ENCODE measurements around the gene PTPRM. TPM values are rescaled to one million over a fixed set of nuclear protein-coding genes. Genes with fewer than 3 reads are reported as not detected.
"Not testable (repeated sequence)": the region's sequence is repeated elsewhere in the genome, so short reads cannot be mapped to it uniquely, and the experiment has no call there.

Gene PTPRM
- total RNA-seq, 1 donor from 2014 or later, result 59.0 TPM

DNA sequence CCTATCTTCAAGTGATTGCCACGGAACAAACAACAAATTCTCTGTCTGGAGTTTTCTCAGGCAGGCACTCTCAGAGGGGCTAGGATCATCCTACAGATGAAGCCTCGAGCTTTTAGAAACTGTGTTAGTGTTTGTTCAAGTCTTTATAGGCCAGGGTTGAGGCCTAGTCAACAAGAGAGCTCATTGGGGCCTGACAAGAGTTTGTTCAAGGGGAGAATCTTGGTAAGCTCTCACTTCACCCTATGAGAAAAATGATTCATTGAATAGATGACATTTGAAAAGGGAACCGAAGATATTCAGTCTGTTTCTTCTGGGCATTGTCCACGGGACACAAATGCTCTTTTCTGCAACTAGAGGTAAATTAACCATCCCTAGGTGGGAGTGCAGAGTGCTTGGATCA lies 476.9 kb downstream of the PTPRM start:
- DNase-seq (ENCODE audit: low read depth, low spot score), result no peak

DNA sequence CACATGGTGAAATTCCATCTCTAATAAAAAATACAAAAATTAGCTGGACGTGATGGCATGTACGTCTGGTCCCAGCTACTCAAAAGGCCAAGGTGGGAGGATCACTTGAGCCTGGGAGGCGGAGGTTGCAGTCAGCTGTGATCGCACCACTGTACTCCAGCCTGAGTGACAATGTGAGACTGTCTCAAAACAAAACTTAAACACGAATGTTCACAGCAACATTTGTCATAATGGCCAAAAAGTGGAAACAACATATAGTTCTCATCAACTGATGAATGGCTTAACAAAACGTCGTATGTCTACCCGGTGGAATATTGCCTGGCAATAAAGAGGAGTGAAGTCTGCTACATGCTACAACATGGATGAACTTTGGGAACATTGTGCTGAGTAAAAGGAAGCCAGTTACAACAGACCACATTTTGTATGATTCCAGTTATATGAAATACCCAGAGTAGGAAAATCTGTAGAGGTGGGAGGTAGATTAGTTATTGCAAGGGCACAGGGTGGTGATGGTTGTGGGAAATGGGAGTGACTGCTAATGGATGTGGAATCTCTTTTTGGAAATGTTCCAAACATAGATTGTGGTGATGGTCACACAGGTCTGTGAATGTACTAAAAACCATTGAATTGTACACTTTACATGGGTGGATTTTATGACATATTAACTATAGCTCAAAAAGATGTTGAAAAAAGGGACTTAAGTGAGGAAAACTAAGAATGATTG lies 478.2 kb downstream of the PTPRM start:
- DNase-seq (ENCODE audit: low read depth, low spot score), result no peak

DNA sequence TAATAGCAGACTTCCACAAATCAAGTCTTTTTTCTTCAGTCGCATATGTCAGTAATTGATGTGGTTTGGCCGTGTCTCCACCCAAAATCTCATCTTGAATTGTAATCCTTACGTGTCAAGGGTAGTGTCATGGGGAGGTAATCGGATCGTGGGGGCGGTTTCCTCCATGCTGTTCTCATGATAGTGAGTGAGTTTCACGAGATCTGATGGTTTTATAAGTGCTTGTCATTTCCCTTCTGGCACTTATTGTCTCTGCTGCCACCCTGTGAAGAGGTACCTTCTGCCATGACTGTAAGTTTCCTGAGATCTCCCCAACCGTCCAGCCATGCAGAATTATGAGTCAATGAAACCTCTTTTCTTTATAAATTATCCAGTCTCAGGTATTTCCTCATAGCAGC lies 478.8 kb downstream of the PTPRM start:
- no peak for DNase-seq (ENCODE audit: low read depth, low spot score)

DNA sequence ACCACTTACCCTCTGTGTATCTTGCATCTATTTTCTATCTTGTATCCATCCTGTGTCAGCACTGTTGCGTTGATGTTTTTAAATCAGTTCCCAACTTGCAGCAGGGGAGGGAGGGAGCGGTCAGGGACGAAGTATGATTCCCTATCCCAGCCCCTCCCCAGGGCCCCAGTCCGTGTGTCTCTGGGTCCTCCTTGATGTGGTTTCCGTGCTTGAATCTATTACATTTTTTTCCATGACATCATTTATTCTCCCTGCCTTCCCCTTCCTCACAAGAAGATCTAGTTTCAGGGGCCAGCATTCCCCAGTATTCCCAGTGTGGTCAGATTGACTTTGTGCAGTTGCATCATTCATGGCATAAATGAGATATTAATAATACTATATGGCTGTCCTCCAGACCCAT lies 479.3 kb downstream of the PTPRM start:
- no peak for DNase-seq (ENCODE audit: low read depth, low spot score)

DNA sequence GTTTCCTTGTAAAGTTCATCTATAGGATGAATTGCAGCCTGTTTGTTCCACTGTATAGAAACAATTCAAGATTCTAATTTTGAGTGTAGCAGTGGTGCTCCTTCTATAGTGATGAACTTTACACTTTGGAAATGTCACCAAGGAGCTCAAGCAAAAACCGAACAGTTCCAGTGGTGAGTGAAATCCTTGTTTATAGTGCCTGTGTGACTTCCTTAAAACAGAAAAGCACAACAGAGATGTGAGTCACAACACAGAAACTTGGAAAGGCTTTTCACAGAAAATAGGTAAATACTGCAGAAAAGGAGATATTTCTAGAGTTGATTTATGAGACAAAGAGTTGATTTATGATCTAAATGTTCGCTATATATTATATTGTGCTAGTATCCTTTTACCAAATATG lies 482.0 kb downstream of the PTPRM start:
- DNase-seq (ENCODE audit: low read depth, low spot score), result no peak

DNA sequence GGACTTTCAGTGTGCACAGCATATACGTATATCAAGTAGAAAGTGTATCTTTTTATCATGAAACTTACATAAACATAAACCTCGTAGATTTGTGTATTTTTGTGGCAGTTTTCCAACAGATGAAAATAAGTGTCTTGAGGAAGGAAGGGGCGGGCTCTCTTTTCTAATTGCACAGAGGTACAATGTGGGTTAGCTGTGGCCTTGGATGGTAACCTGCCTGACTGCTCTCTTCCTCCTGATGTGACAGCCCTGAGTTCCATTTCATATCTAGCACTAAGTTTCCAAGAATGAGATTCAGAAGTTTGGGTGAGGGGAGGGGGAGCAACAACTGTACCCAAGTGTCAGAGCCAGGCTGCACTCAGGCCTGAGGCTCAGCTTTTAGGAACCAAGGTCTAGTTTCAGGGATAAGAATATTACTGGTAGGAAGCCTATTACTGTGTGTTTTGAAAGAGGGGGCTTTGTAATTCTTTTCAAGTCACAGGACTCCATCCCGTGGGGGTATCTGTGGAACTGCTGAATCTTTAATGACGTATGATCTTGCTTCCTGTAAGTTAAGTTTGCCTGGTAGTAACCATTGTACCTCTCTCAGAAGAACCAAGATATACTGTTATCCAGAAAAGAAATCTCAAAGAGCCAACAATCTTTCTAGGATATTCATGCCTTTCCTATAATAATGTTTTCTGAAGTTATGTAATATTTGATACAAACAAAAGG lies 483.7 kb downstream of the PTPRM start:
- no peak for DNase-seq (ENCODE audit: low read depth, low spot score)

DNA sequence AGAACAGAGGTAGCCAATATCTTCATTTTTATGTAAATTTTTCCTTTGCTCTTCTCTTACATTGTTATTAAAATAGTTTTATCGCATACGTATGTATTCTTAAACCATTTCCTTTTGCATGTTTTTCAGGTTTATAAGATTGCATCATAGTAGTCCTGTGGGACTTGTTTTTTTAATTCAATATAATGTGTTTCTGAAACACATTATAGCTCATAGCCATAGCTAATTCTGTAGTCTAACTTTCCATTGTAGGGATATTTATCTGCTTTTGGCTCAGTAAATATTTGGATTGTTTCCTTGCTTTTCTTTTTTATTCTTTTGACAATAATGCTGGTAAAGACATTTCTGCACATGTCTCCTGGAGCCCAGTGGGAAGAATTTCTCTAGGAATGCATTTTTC lies 484.3 kb downstream of the PTPRM start:
- no peak for DNase-seq (ENCODE audit: low read depth, low spot score)

DNA sequence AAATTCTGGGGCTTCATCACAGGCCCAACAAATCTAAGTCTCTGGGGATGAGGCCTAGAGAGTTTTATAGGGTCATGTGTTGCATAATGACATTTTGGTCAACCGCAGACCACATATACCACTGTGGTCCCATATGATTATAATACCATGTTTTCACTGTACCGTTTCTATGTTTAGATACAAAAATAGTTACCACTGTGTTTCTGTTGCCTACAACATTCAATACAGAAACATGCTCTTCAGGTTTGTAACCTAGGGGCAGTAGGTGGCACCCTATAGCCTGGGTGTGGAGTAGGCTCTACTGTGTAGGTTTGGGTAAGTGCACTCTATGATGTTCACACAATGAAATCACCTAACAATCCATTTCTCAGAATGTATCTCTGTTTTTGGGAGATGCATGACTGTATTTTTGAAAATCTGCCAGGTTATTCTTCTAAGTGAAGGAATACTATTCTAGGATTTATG lies 485.2 kb downstream of the PTPRM start:
- DNase-seq (ENCODE audit: low read depth, low spot score), result no peak

DNA sequence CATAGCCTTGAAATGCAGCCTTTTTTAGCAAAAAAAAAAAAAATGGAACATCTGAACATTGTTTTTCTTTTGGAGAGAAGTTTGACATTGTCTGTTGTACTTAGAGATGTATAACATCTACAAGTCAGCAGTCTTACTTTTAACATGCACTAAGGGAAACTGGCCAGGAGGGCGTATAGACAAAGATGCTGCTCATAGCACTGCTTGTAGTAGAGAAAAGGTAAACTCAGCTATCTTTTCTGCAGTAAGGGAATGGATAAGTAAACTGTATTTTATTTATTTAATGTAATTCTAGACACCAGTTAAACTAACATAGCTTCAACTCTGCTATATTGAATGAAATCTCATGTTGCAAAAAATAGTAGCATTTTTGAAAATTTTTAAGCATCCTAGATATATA lies 489.6 kb downstream of the PTPRM start:
- DNase-seq (ENCODE audit: low read depth, low spot score), result no peak

DNA sequence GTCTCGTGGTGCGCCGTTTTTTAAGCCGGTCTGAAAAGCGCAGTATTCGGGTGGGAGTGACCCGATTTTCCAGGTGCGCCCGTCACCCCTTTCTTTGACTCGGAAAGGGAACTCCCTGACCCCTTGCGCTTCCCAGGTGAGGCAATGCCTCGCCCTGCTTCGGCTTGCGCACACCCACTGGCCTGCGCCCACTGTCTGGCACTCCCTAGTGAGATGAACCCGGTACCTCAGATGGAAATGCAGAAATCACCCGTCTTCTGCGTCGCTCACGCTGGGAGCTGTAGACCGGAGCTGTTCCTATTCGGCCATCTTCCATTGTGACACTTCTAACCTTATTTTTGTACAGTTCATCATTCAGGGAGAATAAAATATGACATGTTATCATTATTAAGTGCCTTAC lies 496.0 kb downstream of the PTPRM start:
- not testable (repeated sequence) for DNase-seq (ENCODE audit: low read depth, low spot score)

DNA sequence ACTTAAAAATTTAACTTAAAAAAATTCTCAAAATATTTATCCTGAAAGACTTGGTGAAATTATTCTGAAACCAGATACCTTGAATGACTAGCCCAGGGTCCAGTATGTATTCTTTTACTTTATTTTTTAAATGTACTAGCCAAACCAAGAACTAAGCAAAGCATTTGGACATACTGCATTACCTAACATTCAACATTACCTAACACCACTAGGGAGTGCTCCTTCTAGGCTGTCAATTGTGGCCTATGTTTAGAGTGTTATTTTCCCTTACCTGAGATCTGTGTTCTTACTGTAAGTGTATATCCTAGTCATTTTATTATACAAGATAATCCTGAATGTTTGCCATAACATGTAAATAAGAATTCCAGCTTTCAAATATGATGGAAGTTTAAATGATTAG lies 496.6 kb downstream of the PTPRM start:
- DNase-seq (ENCODE audit: low read depth, low spot score), result no peak

DNA sequence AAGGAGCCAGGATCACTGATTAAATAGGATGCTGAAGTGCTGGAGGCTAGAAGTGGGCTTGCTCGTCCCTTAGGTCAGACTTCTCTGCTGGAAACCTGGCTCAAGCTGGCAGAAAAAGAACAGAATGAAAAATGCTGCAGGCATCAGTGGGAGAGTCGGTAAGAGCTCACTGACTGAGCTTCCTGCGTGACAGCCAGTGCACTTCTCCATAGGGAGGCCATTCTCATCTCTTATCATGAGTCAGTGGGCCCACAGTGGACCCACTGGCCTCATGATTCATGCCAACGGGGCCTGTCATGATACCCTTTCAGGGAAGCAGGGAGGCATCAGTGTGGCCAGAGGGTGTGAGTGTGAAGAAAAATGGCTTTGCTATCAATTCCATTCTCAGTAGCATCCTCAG lies 498.2 kb downstream of the PTPRM start:
- DNase-seq (ENCODE audit: low read depth, low spot score), result no peak

DNA sequence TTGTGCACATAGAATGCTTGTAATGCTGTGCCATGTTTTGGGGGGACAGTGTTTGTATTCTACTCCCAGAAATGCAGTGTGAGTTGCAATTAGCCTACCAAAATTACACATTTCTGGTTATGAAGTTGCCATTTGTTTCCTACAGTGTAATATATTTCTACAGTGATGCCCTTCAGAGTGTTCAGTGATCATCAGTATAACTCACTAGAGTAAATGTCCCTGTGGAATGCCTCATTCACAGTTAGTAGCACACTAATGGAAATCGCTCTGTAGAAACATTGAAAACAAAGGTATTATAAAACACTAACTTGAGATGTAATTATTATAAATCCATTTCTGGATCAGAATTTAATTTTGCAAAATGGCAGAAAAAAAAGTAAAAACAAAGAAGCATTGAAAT lies 498.7 kb downstream of the PTPRM start:
- DNase-seq (ENCODE audit: low read depth, low spot score), result no peak

DNA sequence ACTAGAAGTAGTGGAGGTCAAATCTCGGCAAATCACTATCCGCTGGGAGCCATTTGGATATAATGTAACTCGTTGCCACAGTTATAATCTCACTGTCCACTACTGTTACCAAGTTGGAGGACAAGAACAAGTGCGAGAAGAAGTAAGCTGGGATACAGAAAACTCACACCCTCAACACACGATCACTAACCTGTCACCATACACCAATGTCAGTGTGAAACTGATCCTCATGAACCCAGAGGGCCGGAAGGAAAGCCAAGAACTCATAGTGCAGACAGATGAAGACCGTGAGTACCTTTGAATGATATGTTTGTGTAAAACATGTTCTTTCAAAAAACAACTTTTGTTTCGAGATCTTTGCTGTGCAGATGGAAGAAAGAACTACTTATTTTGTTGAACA lies 502.6 kb downstream of the PTPRM start:
- DNase-seq (ENCODE audit: low read depth, low spot score), result no peak

DNA sequence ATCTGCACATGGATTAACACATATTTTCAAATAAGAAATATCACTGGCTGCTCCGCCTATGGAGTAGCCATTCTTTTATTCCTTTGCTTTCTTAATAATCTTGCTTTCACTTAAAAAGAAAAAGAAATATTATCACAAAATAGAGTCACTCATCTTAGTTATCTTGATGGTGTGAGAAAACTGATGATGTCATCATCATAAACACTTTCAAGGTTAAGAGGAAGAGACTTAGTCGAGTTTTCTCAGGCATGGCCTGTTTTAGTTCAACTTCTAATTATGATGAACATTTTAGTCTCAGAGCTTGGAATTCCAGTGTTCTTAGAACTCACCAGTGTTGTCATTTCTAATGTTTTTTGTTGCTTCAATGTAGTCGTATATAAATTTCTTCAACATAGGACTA lies 506.1 kb downstream of the PTPRM start:
- no peak for DNase-seq (ENCODE audit: low read depth, low spot score)

DNA sequence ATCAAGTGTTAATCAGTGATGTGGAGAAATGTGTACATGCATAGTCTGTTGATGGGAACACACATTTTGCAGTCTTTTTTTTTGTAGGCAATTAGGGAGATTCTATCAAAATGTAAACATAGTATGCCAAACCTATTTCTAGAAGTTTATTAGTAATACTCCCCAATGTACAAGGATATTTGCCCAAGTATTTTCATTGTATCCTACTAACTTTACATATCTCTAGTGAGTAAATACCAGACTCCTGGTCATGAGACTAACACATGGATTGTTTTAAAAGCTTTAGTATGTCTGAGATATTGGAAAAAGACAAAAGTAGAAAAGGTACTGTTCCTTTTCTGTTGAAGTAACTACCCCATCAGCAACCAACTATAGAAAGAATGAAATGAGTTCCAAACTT lies 513.0 kb downstream of the PTPRM start:
- no peak for DNase-seq (ENCODE audit: low read depth, low spot score)

DNA sequence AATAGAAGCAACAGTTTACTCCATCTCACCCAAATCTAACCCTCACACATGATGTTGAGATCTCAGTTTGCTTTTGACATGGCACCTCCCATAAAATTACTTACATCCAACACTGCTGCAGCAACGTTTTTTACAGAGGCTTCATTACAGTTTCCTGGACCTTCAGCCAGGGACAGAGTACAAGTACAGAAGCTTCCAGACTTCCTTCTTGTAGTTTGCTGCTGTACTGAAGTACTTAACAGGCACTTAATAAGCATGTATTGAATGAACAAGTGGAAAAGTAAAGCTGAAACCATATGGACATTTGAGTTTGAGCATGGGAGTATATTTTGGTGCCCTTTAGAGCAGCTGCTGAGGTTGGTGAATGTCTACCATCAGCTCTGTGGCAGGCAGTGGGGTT lies 514.2 kb downstream of the PTPRM start:
- no peak for DNase-seq (ENCODE audit: low read depth, low spot score)

DNA sequence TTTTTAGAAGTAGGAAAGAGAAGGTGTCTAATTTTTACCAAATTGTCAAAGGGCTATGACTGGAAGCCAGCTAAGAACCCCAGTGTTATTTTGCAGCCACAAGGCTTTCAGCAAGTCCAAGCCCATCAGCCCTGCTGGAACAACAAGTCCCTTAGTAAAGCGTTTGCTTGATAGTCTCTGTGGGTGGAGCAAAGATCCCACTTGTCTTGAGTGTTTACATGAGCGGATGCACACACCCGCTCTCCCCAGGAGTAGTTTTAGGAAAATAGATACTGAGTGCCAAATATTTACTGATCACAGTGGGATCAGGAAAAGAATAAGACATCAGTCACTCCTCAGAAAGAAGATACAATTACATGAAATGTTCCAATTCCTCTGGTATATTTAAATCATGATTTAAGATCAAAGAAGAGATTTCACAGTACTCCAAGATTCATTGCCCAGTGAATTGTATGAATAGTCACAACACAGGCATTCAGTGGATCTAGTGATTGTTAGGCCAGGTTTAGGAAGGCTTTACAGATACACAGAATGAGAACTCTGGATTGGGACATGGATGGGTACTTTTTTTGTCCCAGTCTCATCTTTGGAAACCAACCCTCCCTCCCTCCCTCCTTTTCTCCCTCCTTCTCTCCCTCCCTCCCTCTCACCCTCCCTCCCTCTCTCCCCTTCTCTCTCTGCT lies 514.9 kb downstream of the PTPRM start:
- no peak for DNase-seq (ENCODE audit: low read depth, low spot score)

DNA sequence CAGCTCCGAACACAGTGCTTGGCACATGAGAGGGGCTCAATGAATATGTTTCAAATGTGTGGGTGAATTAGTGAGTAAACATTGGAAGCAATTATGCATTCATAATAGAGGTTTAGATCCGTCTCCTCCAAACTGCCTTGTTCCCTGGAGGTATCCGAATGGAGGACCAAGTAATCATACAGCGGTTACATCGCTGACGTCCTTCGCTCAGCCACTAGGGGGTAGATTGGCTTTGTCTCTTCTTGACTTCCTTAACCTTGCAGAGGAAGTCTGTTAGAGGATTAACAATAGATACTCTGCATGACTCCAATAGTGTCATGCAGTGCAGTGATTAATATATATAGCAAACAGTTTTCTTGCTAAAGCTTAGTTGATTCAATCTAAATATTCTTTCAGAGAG lies 517.0 kb downstream of the PTPRM start:
- peak; percentile 8 for DNase-seq (ENCODE audit: low read depth, low spot score)

DNA sequence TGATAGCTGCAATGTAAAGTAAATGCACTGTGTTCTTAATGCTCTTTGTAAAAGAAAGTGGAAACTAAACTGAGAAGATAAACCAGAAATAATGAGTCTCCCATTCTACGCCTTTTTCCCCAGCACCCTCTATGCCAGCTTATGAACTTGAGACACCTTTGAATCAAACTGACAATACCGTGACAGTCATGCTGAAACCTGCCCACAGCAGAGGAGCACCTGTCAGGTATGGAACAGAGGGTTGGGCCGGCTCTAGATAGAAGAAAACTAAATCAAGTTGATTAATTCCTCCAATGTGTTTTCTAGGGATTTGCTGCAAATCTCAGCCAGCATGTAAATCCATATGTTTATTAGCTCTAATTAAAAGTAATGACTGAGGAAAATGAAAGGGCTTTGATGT lies 521.5 kb downstream of the PTPRM start:
- DNase-seq (ENCODE audit: low read depth, low spot score), result no peak

DNA sequence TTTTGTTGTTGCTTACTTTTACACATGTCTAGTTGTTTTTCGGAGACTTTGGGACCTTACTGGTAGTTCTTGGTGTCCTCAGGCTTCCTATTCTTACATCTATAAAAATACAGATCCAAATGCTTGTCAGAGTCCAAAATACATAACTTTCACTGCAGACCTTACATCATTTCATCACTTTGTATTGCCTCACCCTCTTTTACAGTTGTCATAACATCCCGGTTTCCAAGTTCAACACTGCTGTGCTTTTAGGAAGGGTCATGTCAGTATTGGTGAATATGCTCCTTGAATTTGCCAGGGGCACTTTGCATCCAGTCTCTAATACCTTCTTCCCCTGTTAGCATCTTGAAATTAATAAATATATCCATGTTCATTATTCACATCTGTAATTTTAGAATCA lies 523.9 kb downstream of the PTPRM start:
- DNase-seq (ENCODE audit: low read depth, low spot score), result no peak

DNA sequence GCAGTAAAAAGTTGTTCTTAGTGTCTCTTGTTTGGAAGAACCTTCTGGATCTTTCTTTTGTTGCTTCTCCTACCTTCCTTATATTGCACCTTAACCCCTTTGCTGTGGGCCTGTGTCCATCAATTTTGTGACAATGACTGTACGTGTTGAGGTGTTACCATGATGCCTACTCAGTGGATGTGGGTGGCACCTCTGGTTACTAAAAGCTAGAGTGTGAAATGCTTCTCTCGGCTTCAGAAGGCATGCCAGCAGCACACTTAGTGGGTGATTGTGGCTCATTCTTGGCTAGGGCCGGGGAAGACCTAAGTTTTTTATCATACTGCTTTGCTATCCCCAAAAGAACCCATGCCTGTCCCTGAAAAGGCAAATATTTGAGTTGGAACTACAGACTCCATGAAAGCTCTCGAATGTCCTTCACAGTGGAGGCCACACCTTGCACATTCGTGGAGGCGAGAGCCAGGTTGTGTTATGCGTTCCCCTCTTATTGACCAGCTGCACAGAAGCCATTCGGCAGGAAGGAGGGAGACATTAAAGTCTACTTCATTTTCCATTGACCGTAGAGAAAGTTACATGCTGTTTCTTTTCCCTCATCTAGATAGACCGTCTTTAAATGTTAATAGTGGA lies 528.9 kb downstream of the PTPRM start:
- DNase-seq (ENCODE audit: low read depth, low spot score), result no peak
